COLO829 (cell line): ENCODE measurements around the gene DSCAML1.

Source experiments
- DNase-seq: peaks from one replicate; pipeline ENCODE4 v3.0.0; 2012; ENCODE audit warnings: low spot score

Gene DSCAML1

GRCh38 chr11:117547195-117547850 lies 249.7 kb downstream of the DSCAML1 start:
- no peak for DNase-seq

DNA sequence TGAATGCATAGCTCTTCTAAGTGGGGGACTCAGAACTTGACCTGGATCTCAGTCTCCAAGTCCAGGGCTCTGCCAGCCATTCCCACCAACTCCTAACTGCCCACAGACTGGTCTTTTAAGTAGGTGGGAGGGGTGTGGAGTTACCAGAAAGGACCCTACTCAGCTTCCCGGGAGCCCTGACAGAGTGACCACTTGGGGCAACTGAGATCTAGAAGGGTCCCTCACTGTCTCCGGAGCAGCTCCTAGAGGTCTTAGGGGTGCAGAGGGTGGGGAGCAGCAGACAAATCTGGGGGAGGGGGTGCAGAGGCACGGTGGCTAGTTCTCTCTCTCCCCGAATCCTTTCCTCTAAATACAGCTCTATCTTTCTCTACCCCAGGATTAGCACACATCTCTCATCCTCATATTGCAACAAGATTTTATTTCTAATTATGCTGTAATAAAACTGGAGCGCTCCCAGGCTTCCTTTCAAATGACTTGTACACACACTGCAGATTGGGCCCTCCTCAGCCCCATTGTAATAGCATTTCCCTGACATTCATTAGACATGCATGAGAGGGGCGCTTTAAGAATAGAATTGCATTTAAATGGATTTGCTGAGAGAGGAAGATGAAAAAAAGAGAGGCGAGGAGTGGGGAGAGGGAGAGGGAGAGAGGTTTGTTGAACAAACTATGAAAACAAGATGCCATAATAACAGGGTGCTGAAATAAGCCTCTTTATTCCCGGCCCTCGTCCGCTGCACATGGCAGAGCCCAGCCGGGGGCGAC lies 250.4 kb downstream of the DSCAML1 start:
- DNase-seq: no peak

- no peak for DNase-seq
Measured at GRCh38 chr11:117545706-117546105, 251.3 kb downstream of the DSCAML1 start.

- no peak for DNase-seq
Measured at GRCh38 chr11:117544130-117544800, 252.8 kb downstream of the DSCAML1 start.

- DNase-seq: no peak
Measured at GRCh38 chr11:117541211-117541610, 255.8 kb downstream of the DSCAML1 start.

GRCh38 chr11:117538263-117539135 lies 258.5 kb downstream of the DSCAML1 start:
- no peak for DNase-seq

DNA sequence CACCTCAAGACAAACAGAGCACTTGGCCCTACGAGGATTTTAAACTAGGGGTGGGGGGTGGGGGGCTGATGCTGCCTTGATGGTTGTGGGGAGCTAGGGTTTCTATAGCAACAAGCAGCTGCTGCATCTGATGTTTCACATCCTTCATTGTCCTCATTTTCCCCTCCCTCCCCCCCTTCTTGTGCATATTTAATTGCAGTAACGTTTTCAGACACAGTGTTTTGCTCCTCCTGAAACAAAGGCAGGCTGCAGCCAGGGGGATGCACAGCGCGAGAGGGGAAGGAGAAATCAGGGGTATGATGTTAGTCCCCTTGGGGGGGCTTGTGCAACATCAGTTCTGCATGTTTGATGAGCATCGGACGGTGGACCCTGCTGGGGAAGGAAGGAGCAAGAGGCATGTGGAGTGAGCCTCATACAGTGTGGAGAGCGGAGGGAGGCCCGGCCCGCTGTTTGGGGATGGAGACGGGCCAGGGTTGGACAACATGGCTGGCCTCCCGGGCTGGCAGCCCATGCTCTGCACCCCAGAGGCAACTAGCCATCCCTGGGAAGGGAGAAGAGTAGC lies 261.1 kb downstream of the DSCAML1 start:
- DNase-seq: no peak

DNA sequence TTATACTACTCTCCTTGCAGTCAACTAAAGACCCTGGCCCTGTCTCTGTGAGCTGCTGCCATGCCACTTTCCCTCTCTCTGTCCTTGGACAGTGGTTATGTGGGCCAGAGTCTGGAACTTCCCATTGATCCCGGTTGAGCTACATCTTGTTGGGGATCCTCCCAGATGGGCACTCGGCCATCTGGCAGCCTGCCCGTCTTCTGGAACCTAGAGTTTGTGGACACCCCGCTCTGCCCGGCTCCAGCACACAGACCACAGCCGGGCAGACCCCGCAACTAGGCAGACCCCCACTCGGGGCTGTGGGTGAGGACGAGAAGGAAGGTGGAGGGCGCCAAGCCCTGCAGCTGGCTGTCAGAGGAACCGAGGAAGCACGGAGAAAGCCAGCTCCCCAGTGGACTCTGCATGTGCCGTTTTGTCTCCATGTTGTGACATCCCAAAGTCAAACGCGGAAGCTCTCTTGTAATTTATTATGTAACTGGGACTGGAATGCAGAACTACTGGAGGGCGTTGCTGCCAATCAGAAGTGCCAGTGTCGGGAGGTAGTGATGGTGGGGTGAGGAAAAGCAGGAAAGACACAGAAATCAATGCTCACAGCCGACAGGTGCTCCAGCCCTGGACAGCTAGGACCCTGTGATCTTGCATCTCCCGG lies 261.7 kb downstream of the DSCAML1 start:
- DNase-seq: no peak

- no peak for DNase-seq
Measured at GRCh38 chr11:117532568-117532967, 264.4 kb downstream of the DSCAML1 start.

DNA sequence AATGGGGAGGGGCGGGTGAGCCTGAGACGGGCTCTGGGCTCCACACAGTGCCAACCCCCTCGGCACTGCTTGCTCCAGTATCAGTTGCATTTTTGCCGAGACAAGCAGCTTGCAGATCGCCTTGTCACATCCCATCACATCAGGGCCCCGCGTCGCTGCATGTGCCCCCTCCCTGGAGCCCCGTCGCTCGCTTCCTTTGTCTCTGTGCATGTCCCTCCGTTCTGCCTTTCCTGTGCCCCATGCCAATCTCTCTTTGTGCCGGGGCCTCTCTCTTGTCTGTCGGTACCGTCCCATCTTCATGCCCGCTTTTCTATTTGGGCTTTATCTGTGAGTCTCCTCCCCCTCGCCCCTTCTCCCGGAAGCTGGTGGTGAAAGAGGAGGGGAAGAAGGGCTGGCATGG lies 267.2 kb downstream of the DSCAML1 start:
- DNase-seq: no peak

- DNase-seq: no peak
Measured at GRCh38 chr11:117528097-117528721, 268.8 kb downstream of the DSCAML1 start.

- no peak for DNase-seq
Measured at GRCh38 chr11:117527271-117527670, 269.7 kb downstream of the DSCAML1 start.

- DNase-seq: no peak
Measured at GRCh38 chr11:117525866-117526542, 271.0 kb downstream of the DSCAML1 start.

DNA sequence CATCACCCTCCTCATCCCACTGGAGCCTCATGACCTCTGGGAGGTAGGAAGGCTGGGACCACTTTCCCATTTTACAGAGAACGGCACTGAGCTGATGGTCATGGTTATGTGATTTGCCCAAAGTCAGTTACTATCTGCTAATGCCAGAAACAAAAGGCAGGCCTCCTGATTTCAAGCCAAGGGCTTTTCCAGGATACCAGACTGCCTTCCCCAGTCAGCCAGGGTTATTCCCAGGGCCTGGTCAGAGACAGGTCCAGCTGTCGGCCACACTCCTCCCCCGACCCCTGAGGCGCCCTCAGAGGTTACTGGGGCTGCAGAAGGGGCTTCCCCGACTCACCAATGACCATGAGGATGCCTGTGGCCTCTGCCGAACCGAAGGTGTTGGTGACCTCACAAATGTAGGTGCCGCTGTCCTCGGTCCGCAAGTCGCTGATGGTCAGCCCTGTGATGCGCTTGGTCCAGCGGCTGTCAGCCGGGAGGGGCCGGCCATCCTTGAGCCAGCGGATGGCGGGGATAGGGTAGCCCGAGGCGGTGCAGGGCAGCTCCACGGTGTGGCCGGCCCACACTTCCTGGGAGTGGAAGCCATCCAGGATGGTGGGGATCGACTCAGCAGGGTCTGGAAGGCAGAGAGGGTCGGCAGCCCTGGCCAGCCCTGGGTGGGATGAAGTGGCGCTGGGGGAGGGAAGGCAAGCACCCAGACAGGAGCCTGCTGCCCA lies 272.4 kb downstream of the DSCAML1 start:
- DNase-seq: no peak

DNA sequence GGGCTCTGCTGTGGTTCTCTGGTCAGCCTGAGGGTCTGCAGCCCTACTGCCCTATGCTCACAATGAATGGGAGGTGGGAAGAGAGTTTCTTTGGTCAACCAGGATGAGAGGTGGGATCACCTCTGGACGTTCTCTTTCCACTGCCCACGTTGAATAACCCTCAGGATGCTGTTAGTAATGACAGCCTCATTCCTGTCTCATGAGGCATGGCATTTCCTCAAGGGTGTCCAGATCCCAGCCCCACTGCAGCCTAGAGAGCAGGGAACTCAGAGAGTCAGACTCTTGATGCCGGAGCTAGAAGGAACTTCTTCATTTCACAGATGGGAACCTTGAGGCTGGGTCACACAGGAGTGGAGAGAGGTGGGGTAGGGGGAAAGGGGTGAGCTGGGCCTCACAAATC lies 273.3 kb downstream of the DSCAML1 start:
- DNase-seq: no peak

DNA sequence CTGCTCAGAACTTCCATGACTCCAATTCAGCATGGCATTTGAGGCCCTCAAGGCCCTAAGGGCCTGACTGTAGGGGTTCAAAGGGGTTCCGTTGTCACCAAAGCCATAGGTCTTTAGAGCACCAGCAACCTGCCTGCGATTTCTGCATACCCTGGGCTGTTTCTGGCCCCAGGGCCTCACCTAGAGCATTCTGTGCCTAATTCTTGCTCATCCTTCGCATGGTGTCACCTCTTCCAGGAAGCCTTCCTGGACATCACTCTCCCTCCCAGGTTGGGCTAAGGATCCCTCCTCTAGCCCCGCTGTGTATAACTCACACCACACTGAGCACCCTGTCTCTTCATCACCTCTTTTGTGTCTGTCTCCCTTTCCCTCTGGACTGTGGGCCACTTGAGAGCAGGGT lies 275.0 kb downstream of the DSCAML1 start:
- no peak for DNase-seq

- no peak for DNase-seq
Measured at GRCh38 chr11:117520966-117521365, 276.1 kb downstream of the DSCAML1 start.

DNA sequence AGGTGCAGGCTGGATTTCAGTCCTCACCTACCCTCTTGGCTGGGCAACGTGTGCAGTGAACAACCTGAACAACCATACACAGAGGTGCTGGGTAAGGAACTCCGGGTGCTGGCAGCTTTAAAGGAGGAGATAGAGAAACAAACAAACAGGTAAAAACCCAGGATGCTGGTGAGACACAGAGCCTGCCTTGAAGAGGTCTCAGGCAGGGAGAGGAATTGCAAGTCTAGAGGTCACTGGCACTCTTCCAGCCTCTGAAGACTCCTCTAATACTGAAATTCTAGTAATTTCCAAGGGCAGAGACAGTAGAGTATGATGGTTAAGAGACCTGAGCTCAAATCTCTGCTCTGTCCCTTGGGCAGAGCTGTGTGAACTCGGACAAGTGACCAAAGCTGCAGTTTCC lies 276.8 kb downstream of the DSCAML1 start:
- DNase-seq: no peak

DNA sequence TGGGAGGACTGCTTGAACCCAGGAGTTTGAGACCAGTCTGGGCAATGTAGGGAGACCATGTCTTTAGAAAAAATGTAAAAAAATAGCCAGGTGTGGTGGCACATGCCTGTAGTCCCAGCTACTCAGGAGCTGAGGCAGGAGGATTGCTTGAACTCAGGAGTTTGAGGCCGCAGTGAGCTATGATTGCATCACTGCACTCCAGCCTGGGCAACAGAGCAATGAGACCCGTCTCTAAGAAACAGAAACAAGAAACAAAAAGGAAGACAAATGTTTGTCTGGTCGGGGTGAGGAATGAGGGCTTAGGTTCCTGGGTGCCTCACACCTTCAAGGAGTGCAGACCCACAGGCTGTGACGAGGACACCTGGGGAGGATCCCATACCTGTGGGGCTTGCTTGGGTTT lies 277.4 kb downstream of the DSCAML1 start:
- DNase-seq: no peak

DNA sequence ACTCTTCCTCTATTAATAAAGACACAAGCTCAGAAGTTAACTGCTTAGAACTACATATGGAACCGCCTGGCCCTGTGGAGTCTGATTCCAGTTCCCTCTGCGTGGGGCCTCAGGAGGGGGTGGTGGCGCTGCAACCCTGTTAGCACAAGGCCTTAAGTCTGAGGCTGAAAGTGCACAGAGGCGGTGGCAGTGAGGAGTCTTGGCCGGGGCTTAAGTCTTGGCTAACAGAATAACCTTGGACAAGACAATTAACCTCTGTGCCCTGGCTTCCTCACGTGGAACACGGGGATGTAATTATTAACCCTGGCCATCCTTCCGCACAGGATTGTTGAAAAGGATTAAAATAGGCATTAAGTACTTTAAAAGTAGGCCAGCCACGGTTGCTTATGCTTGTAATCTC lies 277.8 kb downstream of the DSCAML1 start:
- DNase-seq: no peak
